Neural crest cell (in vitro differentiated cells): ENCODE measurements around the gene IQCK. TPM values are rescaled to one million over a fixed set of nuclear protein-coding genes. Genes with fewer than 3 reads are reported as not detected.

Experiments used
- DNase-seq: peaks from one replicate; pipeline ENCODE4 v3.0.0; 2021; ENCODE audit warnings: low read depth, mixed read lengths, low spot score
- H3K27ac Mint-ChIP-seq: one replicate; pipeline ENCODE4 v1.8.0; 2021; ENCODE audit warnings: mild to moderate bottlenecking, mixed read lengths; ENCODE audit not compliant: unreplicated experiment
- H3K27me3 Mint-ChIP-seq: 2 replicates; pipeline ENCODE4 v1.8.0; 2021; ENCODE audit warnings: low read depth, mild to moderate bottlenecking, mixed read lengths
- H3K36me3 Mint-ChIP-seq: 2 replicates; pipeline ENCODE4 v1.8.0; 2021; ENCODE audit warnings: low read depth, mild to moderate bottlenecking, mixed read lengths
- H3K4me1 Mint-ChIP-seq: 2 replicates; pipeline ENCODE4 v1.8.0; 2021; ENCODE audit warnings: mixed read lengths
- H3K4me3 Mint-ChIP-seq: one replicate; pipeline ENCODE4 v1.8.0; 2021; ENCODE audit warnings: mild to moderate bottlenecking, mixed read lengths
- H3K9me3 Mint-ChIP-seq: 2 replicates; pipeline ENCODE4 v1.8.0; 2021; ENCODE audit warnings: mixed read lengths
- CTCF ChIP-seq: fragments of 200-600 bp; sonication (generic); conservative IDR thresholded peaks from 2 replicates; pipeline ENCODE4 v1.5.0; 2021; ENCODE audit warnings: antibody characterized with exemption, mild to moderate bottlenecking
- total RNA-seq: library from RNA; stranded (reverse); gene quantifications from 2 replicates; pipeline ENCODE4 v1.2.1, GENCODE V29; 2021

IQCK gene
- total RNA-seq, 1 donor from 2014 or later = 23.7 TPM

DNA sequence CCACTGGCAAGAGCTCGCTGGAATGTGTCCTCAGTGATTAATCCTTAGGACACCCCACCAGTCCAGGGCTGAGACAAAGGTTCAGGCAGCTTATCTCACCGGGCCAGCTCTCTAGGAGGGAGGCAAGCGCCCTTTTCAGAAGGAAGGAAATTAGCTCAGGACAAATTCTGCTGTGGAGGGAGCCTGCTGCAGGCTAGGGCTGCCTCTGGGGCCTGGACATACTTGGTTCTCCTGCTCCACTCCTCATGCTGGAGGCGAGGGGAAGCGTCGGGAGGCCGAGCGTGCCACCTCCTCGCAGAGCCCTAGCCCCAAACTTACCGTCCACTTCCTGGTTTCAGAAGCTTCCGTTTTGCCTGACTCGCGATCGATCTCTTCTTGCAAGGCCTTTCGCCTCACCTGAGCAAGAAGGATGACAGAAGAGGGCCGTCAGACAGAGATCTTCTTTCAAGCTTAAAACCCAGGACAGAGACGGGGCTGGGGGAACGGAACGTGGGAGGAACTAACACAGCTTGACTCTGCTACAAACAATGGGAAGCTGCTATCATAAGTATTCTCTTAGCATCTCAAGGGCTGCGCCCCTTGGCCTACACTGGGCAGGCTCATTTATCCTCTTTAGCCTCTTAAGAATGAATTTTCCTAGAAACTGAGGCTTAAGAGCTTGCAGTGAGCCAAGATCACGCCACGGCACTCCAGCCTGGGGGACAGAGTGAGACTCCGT, 7.7 kb upstream of the IQCK start:
- Mint-ChIP-seq H3K27me3 (no peaks in the 10 kb centered on the region), H3K9me3 (no peaks in the 10 kb centered on the region), H3K27ac (no peak overlapping the region), H3K4me1 (peaks cover 13% of the 10 kb centered on the region), H3K36me3 (peaks cover 34% of the 10 kb centered on the region), H3K4me3 (peak overlapping the region; percentile 34)
- TF ChIP-seq CTCF = no peak
- no peak for DNase-seq

- H3K4me3 Mint-ChIP-seq = no peak overlapping the region
- DNase-seq = no peak
- H3K9me3 Mint-ChIP-seq = no peaks in the 10 kb centered on the region
- H3K27me3 Mint-ChIP-seq = no peaks in the 10 kb centered on the region
- H3K4me1 Mint-ChIP-seq = peaks cover 15% of the 10 kb centered on the region
- TF ChIP-seq CTCF = no peak
- H3K36me3 Mint-ChIP-seq = peaks cover 34% of the 10 kb centered on the region
- no peak overlapping the region for H3K27ac Mint-ChIP-seq
Observed at GRCh38 chr16:19710991-19711545, 7.0 kb upstream of the IQCK start.

DNA sequence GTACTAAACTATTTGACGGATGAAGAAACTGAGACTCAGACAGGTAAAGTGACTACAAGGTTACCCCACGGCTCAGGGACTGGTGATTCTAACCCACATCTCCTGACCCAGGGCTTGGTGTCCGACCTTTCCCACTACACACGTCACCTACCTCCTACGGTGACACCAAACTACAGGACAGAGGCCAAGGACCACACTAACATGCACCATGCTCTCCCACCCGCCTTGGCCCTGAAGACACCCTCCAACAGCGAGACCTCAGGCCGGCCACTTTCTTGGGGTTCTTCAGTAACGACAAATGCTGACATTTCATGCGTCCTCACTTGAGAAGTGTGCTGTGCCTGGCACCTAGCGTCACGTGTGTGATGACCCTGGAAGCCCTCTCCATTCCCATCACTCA, 6.4 kb upstream of the IQCK start:
- peaks cover 32% of the 10 kb centered on the region for H3K36me3 Mint-ChIP-seq
- H3K4me1 Mint-ChIP-seq = peaks cover 21% of the 10 kb centered on the region
- no peak for DNase-seq
- peak overlapping the region; percentile 42 for H3K4me3 Mint-ChIP-seq
- H3K9me3 Mint-ChIP-seq = no peaks in the 10 kb centered on the region
- TF ChIP-seq CTCF = no peak
- H3K27me3 Mint-ChIP-seq = no peaks in the 10 kb centered on the region
- no peak overlapping the region for H3K27ac Mint-ChIP-seq

DNA sequence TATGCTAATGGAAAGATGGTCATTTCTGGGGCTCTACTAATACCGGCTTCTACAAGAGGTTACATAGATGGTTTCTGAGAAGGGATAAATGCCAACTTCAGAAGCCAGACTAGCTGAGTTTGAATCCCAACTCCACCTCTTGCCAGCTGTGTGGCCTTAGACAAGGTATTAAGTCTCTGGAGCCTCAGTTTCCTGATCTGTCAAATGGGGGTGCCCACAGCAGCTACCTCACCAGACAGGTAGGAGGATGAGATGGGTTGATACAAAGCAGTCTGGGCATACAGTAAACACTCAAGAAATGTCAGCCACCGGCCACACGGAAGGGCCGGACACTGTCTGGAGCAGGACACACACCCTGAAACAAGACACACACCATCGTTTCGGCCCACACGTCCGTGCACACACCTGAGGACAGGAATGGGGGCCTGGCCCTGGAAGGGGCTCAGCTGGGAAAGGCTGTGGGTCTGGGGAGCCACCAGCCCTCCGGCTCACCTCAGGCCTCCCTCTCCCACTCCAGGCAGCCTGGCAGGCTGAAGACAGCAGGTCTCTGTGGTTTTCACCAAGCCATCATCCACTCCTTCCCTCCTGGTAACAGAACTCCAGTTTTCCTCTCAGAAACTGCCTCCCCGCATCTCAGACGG, 5.5 kb upstream of the IQCK start:
- H3K9me3 Mint-ChIP-seq = no peaks in the 10 kb centered on the region
- peaks cover 35% of the 10 kb centered on the region for H3K36me3 Mint-ChIP-seq
- TF ChIP-seq CTCF = no peak
- no peaks in the 10 kb centered on the region for H3K27me3 Mint-ChIP-seq
- DNase-seq = no peak
- H3K4me1 Mint-ChIP-seq = peaks cover 28% of the 10 kb centered on the region
- no peak overlapping the region for H3K4me3 Mint-ChIP-seq
- H3K27ac Mint-ChIP-seq = no peak overlapping the region

DNA sequence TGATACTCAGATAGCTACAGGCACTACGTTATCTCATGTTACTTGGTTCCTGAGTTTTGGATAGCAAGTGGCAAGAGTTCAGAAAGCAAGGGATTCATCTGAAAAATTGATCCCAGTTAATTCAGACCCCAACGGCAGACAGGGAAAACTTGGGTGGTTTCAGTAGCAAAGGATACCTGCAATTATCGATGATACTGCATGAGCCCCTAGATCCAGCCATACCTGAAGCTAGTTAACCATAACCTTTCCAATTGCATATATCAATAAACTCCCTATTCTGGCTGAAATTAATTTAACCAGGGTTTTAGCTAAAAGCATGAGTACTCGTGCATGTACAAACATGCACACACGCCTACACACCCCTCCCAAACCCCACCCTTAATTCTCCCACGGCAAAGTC, 4.4 kb upstream of the IQCK start:
- Mint-ChIP-seq H3K4me3 (peak overlapping the region; percentile 65), H3K36me3 (peaks cover 37% of the 10 kb centered on the region), H3K27me3 (no peaks in the 10 kb centered on the region), H3K4me1 (peaks cover 28% of the 10 kb centered on the region), H3K27ac (no peak overlapping the region), H3K9me3 (no peaks in the 10 kb centered on the region)
- TF ChIP-seq CTCF = no peak
- DNase-seq = no peak
